OCI-LY3 (cell line): Measurements from ENCODE around the gene SEPTIN2.

Experiments
- EZH2phosphoT487 ChIP-seq: fragments of 200-600 bp; shearing (Covaris generic); IDR thresholded peaks from 2 replicates; pipeline ENCODE4 v1.6.1; 2018; ENCODE audit warnings: antibody characterized with exemption, mixed run types, low read depth
- TF ChIP-seq, protein P1 (sequence below): fragments of 200-600, 300-600 bp; sonication (generic); IDR thresholded peaks from 2 replicates; pipeline ENCODE4 v1.5.1; 2014; ENCODE audit warnings: antibody characterized with exemption, low read length, low read depth

DNA sequence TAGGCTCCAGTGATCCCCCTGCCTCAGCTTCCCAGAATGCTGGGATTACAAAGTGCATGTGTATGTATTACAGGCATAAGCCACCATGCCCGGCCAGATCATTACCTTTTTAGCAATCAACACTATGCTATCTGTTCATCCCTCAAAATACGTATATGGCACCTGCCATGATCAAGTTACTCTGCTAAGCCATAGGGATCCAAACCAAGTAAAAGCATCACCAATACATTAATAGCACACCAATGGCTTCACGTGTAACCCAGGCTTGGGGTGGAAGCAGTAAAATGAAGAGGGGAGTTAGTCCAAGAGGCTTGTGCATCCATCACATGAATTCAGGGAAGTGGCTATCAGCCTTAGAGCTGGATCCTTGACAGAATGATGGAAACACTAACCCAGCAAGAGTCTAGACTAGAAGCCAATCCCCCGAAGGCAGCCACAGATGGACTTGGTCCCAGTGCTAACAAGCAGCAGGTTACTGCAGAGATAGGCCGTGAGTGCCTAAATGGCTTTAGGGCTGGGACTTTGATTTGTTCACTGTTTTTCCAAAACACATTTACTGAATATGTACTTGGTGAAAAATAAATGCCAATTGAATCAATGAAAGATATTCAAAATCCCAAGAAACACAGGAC is 11.6 kb upstream of the SEPTIN2 start:
- TF ChIP-seq, protein P1, sequence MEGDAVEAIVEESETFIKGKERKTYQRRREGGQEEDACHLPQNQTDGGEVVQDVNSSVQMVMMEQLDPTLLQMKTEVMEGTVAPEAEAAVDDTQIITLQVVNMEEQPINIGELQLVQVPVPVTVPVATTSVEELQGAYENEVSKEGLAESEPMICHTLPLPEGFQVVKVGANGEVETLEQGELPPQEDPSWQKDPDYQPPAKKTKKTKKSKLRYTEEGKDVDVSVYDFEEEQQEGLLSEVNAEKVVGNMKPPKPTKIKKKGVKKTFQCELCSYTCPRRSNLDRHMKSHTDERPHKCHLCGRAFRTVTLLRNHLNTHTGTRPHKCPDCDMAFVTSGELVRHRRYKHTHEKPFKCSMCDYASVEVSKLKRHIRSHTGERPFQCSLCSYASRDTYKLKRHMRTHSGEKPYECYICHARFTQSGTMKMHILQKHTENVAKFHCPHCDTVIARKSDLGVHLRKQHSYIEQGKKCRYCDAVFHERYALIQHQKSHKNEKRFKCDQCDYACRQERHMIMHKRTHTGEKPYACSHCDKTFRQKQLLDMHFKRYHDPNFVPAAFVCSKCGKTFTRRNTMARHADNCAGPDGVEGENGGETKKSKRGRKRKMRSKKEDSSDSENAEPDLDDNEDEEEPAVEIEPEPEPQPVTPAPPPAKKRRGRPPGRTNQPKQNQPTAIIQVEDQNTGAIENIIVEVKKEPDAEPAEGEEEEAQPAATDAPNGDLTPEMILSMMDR = no peak
- TF ChIP-seq EZH2phosphoT487 = no peak
